Activated B cell treated with CpG ODN at 0.5 μM for 24 hours (primary cell): ENCODE data around the gene INS. TPM values are rescaled to one million over a fixed set of nuclear protein-coding genes. Genes with fewer than 3 reads are reported as not detected.

Experiments used
- ATAC-seq: fragments of 200-7000 bp; cut with Tn5 transposase; one replicate; pipeline ENCODE4 v1.10.0; 2021; ENCODE audit warnings: low read depth, mild to moderate bottlenecking, moderate library complexity
- CTCF ChIA-PET: fragments of 350-600 bp; sonication (Branson Sonifier 250); formaldehyde crosslinking; loops from one replicate; lab custom pipeline; 2021; ENCODE audit warnings: antibody characterized with exemption; lab: Charles Lee
- POLR2A ChIA-PET: fragments of 350-600 bp; sonication (Branson Sonifier 250); formaldehyde crosslinking; loops from one replicate; lab custom pipeline; 2021; ENCODE audit warnings: antibody characterized with exemption; lab: Charles Lee
- DNase-seq: peaks from one replicate; pipeline ENCODE4 v3.0.0; 2022
- H3K27ac Mint-ChIP-seq: one replicate; pipeline ENCODE4 v1.8.0; 2020; ENCODE audit warnings: mixed read lengths
- H3K27me3 Mint-ChIP-seq: one replicate; pipeline ENCODE4 v1.8.0; 2021; ENCODE audit warnings: mixed read lengths
- H3K36me3 Mint-ChIP-seq: one replicate; pipeline ENCODE4 v1.8.0; 2021; ENCODE audit warnings: low read depth, mixed read lengths
- H3K4me1 Mint-ChIP-seq: one replicate; pipeline ENCODE4 v1.8.0; 2021; ENCODE audit warnings: mixed read lengths
- H3K4me3 Mint-ChIP-seq: one replicate; pipeline ENCODE4 v1.8.0; 2020; ENCODE audit warnings: mild to moderate bottlenecking, mixed read lengths
- H3K9me3 Mint-ChIP-seq: one replicate; pipeline ENCODE4 v1.8.0; 2020; ENCODE audit warnings: mixed read lengths
- intact Hi-C: fragments of 100-400 bp; cut with micrococcal nuclease; formaldehyde crosslinking; loops from one replicate; pipeline ENCODE4 v1.15.1; 2024
- total RNA-seq: library from RNA; stranded (reverse); gene quantifications from 2 replicates; pipeline ENCODE4 v1.2.3, GENCODE V29; 2022
- TF ChIP-seq, protein P1 (sequence below): fragments of 200-600 bp; IDR thresholded peaks from one replicate; pipeline ENCODE4 v1.8.0; 2022; ENCODE audit warnings: antibody characterized with exemption, mild to moderate bottlenecking

The INS gene
- total RNA-seq, 1 donor from 2014 or later: not detected

DNA sequence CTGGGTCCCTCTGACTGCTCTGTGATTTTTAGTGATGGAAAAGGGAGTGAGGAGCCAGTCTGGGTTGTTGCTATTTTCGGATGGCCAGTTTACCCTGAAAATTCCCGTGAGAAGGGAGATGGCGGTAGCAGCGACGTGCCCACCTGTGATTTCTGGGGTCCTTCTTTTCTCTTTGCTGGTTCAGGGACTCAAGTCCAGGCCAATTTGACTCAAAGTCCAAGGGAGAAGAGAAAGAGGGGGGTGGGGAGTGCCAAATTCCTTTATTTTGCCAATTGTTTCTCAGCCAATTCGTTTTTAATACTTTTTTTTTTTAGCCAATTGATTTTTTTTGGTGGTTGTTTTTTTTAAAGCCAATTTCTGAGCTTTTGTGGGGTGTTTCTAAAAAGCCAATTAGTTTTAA, 28.8 kb downstream of the INS start:
- POLR2A ChIA-PET: interaction anchor here (0.7 kb wide), 1 partner anchor 1341 kb away, joined by 6 read pairs; no protein-coding TSS in a partner anchor
- Mint-ChIP-seq H3K4me1 (peaks cover 4% of the 10 kb centered on the region), H3K27me3 (peaks cover 36% of the 10 kb centered on the region), H3K9me3 (peaks cover 3% of the 10 kb centered on the region), H3K27ac (no peak overlapping the region), H3K36me3 (no peaks in the 10 kb centered on the region), H3K4me3 (no peak overlapping the region)
- no peak for DNase-seq
- no peak for ATAC-seq
- intact Hi-C loops: no loop called here
- TF ChIP-seq, protein P1, sequence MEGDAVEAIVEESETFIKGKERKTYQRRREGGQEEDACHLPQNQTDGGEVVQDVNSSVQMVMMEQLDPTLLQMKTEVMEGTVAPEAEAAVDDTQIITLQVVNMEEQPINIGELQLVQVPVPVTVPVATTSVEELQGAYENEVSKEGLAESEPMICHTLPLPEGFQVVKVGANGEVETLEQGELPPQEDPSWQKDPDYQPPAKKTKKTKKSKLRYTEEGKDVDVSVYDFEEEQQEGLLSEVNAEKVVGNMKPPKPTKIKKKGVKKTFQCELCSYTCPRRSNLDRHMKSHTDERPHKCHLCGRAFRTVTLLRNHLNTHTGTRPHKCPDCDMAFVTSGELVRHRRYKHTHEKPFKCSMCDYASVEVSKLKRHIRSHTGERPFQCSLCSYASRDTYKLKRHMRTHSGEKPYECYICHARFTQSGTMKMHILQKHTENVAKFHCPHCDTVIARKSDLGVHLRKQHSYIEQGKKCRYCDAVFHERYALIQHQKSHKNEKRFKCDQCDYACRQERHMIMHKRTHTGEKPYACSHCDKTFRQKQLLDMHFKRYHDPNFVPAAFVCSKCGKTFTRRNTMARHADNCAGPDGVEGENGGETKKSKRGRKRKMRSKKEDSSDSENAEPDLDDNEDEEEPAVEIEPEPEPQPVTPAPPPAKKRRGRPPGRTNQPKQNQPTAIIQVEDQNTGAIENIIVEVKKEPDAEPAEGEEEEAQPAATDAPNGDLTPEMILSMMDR: no peak
- CTCF ChIA-PET: no interaction called here

DNA sequence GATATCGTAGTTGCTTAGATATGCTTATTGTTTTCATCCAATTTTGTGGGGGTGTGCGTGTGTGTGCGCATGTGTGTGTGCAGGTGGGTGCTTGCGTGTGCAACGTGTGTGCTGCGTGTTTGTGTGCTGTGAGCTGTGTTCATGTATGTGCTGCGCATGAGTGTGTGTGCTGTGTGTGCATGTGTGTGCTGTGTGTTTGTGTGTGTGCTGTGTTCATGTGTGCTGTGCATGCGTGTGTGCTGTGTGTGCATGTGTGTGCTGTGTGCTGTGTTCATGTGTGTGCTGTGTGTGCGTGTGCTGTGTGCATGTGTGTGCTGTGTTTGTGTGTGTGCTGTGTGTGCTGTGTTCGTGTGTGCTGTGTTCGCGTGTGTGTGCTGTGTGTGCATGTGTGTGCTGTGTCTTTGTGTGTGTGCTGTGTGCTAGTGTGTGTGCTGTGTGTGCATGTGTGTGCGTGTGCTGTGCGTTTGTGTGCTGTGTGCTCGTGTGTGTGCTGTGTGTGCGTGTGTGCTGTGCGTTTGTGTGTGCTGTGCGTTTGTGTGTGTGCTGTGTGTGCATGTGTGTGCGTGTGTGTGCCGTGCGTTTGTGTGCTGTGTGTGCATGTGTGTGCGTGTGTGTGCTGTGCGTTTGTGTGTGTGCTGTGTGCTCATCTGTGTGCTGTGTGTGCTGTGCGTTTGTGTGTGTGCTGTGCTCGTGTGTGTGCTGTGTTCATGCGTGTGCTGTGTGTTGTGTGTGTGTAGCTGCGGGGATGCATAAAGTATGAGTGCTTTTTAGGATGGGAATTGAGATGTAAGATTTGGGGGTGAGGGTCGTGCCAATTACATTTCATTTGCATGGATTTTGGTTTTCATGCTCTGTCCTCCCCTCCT, 29.4 kb downstream of the INS start:
- TF ChIP-seq, protein P1: no peak
- ChIA-PET POLR2A (interaction anchor here (0.7 kb wide), 1 partner anchor 1340 kb away, joined by 6 read pairs; no protein-coding TSS in a partner anchor), CTCF (no interaction called here)
- DNase-seq: no peak
- H3K4me3 Mint-ChIP-seq: no peak overlapping the region
- no peak for ATAC-seq
- H3K36me3 Mint-ChIP-seq: no peaks in the 10 kb centered on the region
- H3K27me3 Mint-ChIP-seq: peaks cover 31% of the 10 kb centered on the region
- peaks cover 3% of the 10 kb centered on the region for H3K9me3 Mint-ChIP-seq
- intact Hi-C loops: no loop called here
- peaks cover 2% of the 10 kb centered on the region for H3K4me1 Mint-ChIP-seq
- H3K27ac Mint-ChIP-seq: no peak overlapping the region

- DNase-seq (no peak), ATAC-seq (no peak)
Observed at GRCh38 chr11:2130881-2131352, 30.1 kb downstream of the INS start.

GRCh38 chr11:2129699-2130366, 31.2 kb downstream of the INS start:
- Mint-ChIP-seq H3K4me3 (no peak overlapping the region), H3K27me3 (peaks cover 17% of the 10 kb centered on the region), H3K27ac (no peak overlapping the region), H3K4me1 (no peaks in the 10 kb centered on the region), H3K9me3 (peaks cover 3% of the 10 kb centered on the region), H3K36me3 (no peaks in the 10 kb centered on the region)
- ATAC-seq: no peak
- no peak for DNase-seq
- ChIA-PET CTCF (no interaction called here), POLR2A (no interaction called here)
- intact Hi-C loops: no loop called here
- TF ChIP-seq, protein P1: no peak

More at GRCh38 chr11:2130881-2131352, 30.1 kb downstream of the INS start:
- intact Hi-C loops: no loop called here
- POLR2A ChIA-PET: no interaction called here
- Mint-ChIP-seq H3K27me3 (peaks cover 25% of the 10 kb centered on the region), H3K36me3 (no peaks in the 10 kb centered on the region), H3K4me1 (no peaks in the 10 kb centered on the region), H3K9me3 (peaks cover 3% of the 10 kb centered on the region), H3K4me3 (no peak overlapping the region), H3K27ac (no peak overlapping the region)
- TF ChIP-seq, protein P1: no peak
- CTCF ChIA-PET: no interaction called here

- H3K36me3 Mint-ChIP-seq: no peaks in the 10 kb centered on the region
- no peak for ATAC-seq
Observed at GRCh38 chr11:2129308-2129698, 31.7 kb downstream of the INS start.

More at GRCh38 chr11:2129308-2129698, 31.7 kb downstream of the INS start:
- intact Hi-C loops: no loop called here
- Mint-ChIP-seq H3K27ac (no peak overlapping the region), H3K9me3 (peaks cover 3% of the 10 kb centered on the region), H3K27me3 (peaks cover 17% of the 10 kb centered on the region), H3K4me3 (no peak overlapping the region), H3K4me1 (no peaks in the 10 kb centered on the region)
- ChIA-PET POLR2A (no interaction called here), CTCF (no interaction called here)
- TF ChIP-seq, protein P1: no peak
- DNase-seq: no peak
